Heart left ventricle (tissue), 16 donors: ENCODE measurements around the gene SCAF1. TPM values are rescaled to one million over a fixed set of nuclear protein-coding genes. Genes with fewer than 3 reads are reported as not detected.

ENCODE experiments used
- ATAC-seq, 4 donors: fragments of 200-7000 bp; cut with Tn5 transposase; one replicate each; pipeline ENCODE4 v1.9.1; 2020 to 2022; ENCODE audit warnings: moderate library complexity in 4 of 4, mild to moderate bottlenecking in 3 of 4, moderate number of reproducible peaks in 1 of 4
- DNase-seq, 5 donors: peaks; one replicate each; pipeline ENCODE4 v3.0.0-alpha.2; 2020
- H3K27ac ChIP-seq, 12 donors: fragments of 200-600 bp; sonication (generic) in 4 of 12; one replicate each; pipeline versions ENCODE4 v1.5.0 to v1.8.0; 2016 to 2022; ENCODE audit warnings: mild to moderate bottlenecking in 2 of 12
- H3K27me3 ChIP-seq, 9 donors: fragments of 200-600 bp; sonication (generic) in 2 of 9; one replicate each; pipeline versions ENCODE4 v1.5.1 to v1.8.0; 2016 to 2022; ENCODE audit warnings: mild to moderate bottlenecking in 3 of 9
- H3K36me3 ChIP-seq, 9 donors: fragments of 200-600 bp; sonication (generic) in 2 of 9; one replicate each; pipeline versions ENCODE4 v1.5.0 to v1.8.0; 2018 to 2022; ENCODE audit warnings: mild to moderate bottlenecking in 2 of 9
- H3K4me1 ChIP-seq, 12 donors: fragments of 200-600 bp; sonication (generic) in 4 of 12; one replicate each; pipeline versions ENCODE4 v1.5.0 to v1.8.0; 2016 to 2022; ENCODE audit warnings: mild to moderate bottlenecking in 3 of 12
- H3K4me3 ChIP-seq, 12 donors: fragments of 200-600 bp; sonication (generic) in 4 of 12; one replicate each; pipeline versions ENCODE4 v1.5.0 to v1.8.0; 2017 to 2022; ENCODE audit warnings: mild to moderate bottlenecking in 9 of 12, moderate library complexity in 4 of 12
- H3K9me3 ChIP-seq, 12 donors: fragments of 200-600 bp; sonication (generic) in 4 of 12; one replicate each; pipeline versions ENCODE4 v1.5.0 to v1.8.0; 2016 to 2022; ENCODE audit warnings: mild to moderate bottlenecking in 1 of 12
- POLR2A ChIP-seq, 2 donors: fragments of 450-650 bp; IDR thresholded peaks; one replicate each; pipeline ENCODE4 v1.6.1; 2017; ENCODE audit warnings: antibody characterized with exemption in 2 of 2, mild to moderate bottlenecking in 2 of 2, moderate library complexity in 2 of 2
- WGBS, 4 donors: extraction: QIAGEN DNeasy Blood & Tissue Kit in 2 of 4; methylation state at CpG; one replicate each; pipeline versions ENCODE4 v1.1.5 to v1.1.7; 2013 to 2018; 5-methylcytosine and 5-hydroxymethylcytosine counted together
- intact Hi-C, 10 donors: fragments of 100-400 bp; cut with DNase I; formaldehyde crosslinking; loops; one replicate each; pipeline versions ENCODE4 v1.11.1 to v1.14.2; 2022
- polyA plus RNA-seq, 2 donors: library from polyadenylated mRNA; stranded (reverse); fragments of 200-250 nt; gene quantifications; one replicate each; pipeline ENCODE4 v1.2.3, GENCODE V29; 2013
- total RNA-seq, 9 donors: library from RNA; depleted of rRNA in 2 of 9; stranded (reverse); fragments of >200 nt in 2 of 9; fragmentation: NEBNext Ultra II Directional in 3 of 9; extraction: Animal tissue kit (Norgen Biotek cat#: 25700) in 3 of 9; gene quantifications; one replicate each; pipeline versions ENCODE4 v1.1.0 to v1.2.4, GENCODE V29; 2016 to 2023
- TF ChIP-seq, protein P1 (sequence below), 12 donors: fragments of 200-600 bp; sonication (generic) in 4 of 12; IDR thresholded peaks; one replicate each; pipeline versions ENCODE4 v1.5.0 to v1.8.0; 2018 to 2022; ENCODE audit warnings: antibody characterized with exemption in 12 of 12, mild to moderate bottlenecking in 5 of 12
- donor health status: ischemic (EF 13 %, LVEDD 7.1; RV severe dilation, severe dysfunction).
- donor health status: healthy with polysubstance abuse.
- donor health status: DM: no; HTN: yes; CAD: no.
- donor health status: DM: no; HTN: no; CAD: no.
- donor health status: ischemic (EF 25% LVEDD 6.9; RV normal size, moderate dysfunction).
- donor health status: ischemic (EF 25% LVEDD 5.7; RV mildly dilated, moderate dysfunction).
- donor health status: healthy.
- donor health status: DM: yes; HTN: yes; CAD: no.
- donor health status: ischemic (EF 35%, LVEDD 5.7; RV mildly dilated, moderate dysfunction).
- donor health status: nonischemic (EF 11% LVEDD 7.7; RV severe dilation, severe dysfunction).
- donor health status: DM: yes; HTN: yes; CAD: no.
- donor health status: PGD.
- donor health status: ischemic (EF 29% LVEDD 5.4; RV normal size, mild dysfunction).
- donor health status: nonischemic (EF 23%, LVEDD 6.1; RV moderate dilation, normal function).

The SCAF1 gene
- total and polyA plus RNA-seq, 11 donors = 24.5 to 52.8 (median 44.0) TPM

GRCh38 chr19:49643466-49643865 is 1.5 kb downstream of the SCAF1 start:
- intact Hi-C loops = loop anchor here in 2 of 10 donors (5.0 to 10.0 kb wide), 2 partner anchors 191 to 1019 kb away; partner anchors contain the start of genes ALDH16A1 (in 1 of the 2) and PIH1D1 (in 1 of the 2)
- H3K4me3 ChIP-seq = peak overlapping the region in 6 of 12 donors; percentile 77 to 100 (median 94)
- no peak for ATAC-seq
- TF ChIP-seq, protein P1, sequence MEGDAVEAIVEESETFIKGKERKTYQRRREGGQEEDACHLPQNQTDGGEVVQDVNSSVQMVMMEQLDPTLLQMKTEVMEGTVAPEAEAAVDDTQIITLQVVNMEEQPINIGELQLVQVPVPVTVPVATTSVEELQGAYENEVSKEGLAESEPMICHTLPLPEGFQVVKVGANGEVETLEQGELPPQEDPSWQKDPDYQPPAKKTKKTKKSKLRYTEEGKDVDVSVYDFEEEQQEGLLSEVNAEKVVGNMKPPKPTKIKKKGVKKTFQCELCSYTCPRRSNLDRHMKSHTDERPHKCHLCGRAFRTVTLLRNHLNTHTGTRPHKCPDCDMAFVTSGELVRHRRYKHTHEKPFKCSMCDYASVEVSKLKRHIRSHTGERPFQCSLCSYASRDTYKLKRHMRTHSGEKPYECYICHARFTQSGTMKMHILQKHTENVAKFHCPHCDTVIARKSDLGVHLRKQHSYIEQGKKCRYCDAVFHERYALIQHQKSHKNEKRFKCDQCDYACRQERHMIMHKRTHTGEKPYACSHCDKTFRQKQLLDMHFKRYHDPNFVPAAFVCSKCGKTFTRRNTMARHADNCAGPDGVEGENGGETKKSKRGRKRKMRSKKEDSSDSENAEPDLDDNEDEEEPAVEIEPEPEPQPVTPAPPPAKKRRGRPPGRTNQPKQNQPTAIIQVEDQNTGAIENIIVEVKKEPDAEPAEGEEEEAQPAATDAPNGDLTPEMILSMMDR (IDR thresholded peaks at IDR 0.05) = no peak
- TF ChIP-seq POLR2A (IDR thresholded peaks at IDR 0.05) = no peak
- H3K4me1 ChIP-seq = peaks cover 3 to 51% (median 34%) of the 10 kb centered on the region in 12 donors
- WGBS, 4 donors = 72 to 75% (median 74%) methylated on average over 2 of the region's 2 CpGs
- no peaks in the 10 kb centered on the region for H3K27me3 ChIP-seq
- no peaks in the 10 kb centered on the region for H3K9me3 ChIP-seq
- no peak overlapping the region for H3K27ac ChIP-seq
- DNase-seq = no peak
- H3K36me3 ChIP-seq = peaks cover 0 to 42% (median 27%) of the 10 kb centered on the region in 9 donors

DNA sequence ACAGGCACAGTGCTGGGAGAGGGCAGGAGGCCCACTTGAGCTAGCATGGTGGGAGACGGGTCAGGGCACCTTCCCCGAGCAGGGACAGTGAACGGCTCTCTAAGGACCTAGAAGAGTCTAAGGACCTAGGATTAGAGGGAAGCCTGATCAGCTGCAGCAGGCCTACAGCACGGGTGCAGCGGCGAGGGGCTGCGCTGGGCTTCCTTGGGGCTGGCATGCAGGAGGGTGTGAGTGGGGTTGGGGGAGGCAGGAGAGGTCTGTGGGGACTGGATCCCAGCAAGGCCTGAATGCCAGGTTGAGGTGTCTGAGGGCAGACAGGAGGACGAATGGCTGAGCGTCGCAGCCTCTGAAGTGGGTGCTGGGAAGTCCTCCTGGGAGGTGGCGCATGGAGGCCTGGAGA is 3.6 kb downstream of the SCAF1 start:
- Histone ChIP-seq H3K27ac (no peak overlapping the region), H3K9me3 (no peaks in the 10 kb centered on the region), H3K36me3 (peaks cover 0 to 58% (median 44%) of the 10 kb centered on the region in 9 donors), H3K4me1 (peaks cover 3 to 39% (median 27%) of the 10 kb centered on the region in 12 donors), H3K4me3 (no peak overlapping the region), H3K27me3 (no peaks in the 10 kb centered on the region)
- ATAC-seq (no peak), DNase-seq (no peak)
- WGBS, 4 donors = 88 to 94% (median 92%) methylated on average over 10 to 11 of the region's 11 CpGs
- intact Hi-C loops = loop anchor here in 1 of 10 donors (10.0 kb wide), 1 partner anchor 1021 kb away; no protein-coding TSS in a partner anchor
- TF ChIP-seq, protein P1 (IDR thresholded peaks at IDR 0.05) = no peak

DNA sequence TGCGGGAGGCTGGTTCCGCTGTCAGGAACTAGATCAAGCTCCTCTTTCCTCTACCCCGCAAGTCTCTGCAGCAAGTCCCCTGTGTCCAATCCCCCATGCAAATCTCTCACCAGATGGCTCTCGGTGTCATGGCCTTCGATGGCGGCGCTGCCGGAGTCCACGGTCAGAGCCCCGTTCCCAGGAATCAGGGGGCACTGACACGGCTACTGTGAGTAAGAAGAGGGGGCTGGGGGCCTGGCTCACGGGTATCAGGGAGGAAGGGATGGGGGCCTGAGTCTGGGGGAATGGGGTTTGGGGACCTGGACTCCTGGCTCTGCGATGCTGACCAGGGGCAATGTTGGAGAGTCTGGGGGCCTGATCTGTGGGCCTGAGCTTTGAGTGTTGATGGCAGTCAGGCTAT is 4.0 kb downstream of the SCAF1 start:
- H3K27ac ChIP-seq = no peak overlapping the region
- WGBS, 4 donors = 81 to 93% (median 92%) methylated on average over 6 to 13 of the region's 13 CpGs
- TF ChIP-seq, protein P1 (IDR thresholded peaks at IDR 0.05) = no peak
- intact Hi-C loops = loop anchor here in 1 of 10 donors (10.0 kb wide), 1 partner anchor 1021 kb away; no protein-coding TSS in a partner anchor
- no peaks in the 10 kb centered on the region for H3K27me3 ChIP-seq
- H3K4me1 ChIP-seq = peaks cover 3 to 37% (median 26%) of the 10 kb centered on the region in 12 donors
- no peak for ATAC-seq
- H3K9me3 ChIP-seq = no peaks in the 10 kb centered on the region
- no peak for DNase-seq
- H3K36me3 ChIP-seq = peaks cover 0 to 61% (median 46%) of the 10 kb centered on the region in 9 donors
- no peak overlapping the region for H3K4me3 ChIP-seq

DNA sequence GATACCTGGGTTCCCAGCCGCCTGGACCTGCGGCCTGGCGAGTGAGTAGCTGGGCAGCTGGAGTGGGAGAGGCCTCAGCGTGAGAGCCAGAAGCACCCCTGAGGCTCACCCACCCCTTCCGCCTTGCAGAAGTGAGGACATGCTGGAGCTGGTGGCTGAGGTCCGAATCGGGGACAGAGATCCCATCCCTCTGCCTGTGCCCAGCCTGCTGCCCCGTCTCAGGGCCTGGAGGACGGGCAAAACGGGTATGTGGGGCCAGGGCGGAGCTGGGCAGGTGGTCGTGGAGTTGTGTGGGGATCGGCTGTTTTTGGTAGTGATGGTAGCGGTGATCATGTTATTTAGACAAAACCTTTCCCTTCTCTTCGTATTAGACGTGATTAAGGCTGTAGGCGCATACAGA is 4.6 kb downstream of the SCAF1 start:
- no peak overlapping the region for H3K27ac ChIP-seq
- H3K36me3 ChIP-seq = peaks cover 0 to 67% (median 52%) of the 10 kb centered on the region in 9 donors
- DNase-seq = no peak
- H3K9me3 ChIP-seq = no peaks in the 10 kb centered on the region
- TF ChIP-seq POLR2A (IDR thresholded peaks at IDR 0.05) = no peak
- TF ChIP-seq, protein P1 (IDR thresholded peaks at IDR 0.05) = no peak
- no peaks in the 10 kb centered on the region for H3K27me3 ChIP-seq
- intact Hi-C loops = loop anchor here in 1 of 10 donors (10.0 kb wide), 1 partner anchor 1022 kb away; no protein-coding TSS in a partner anchor
- H3K4me1 ChIP-seq = peaks cover 3 to 32% (median 23%) of the 10 kb centered on the region in 12 donors
- no peak for ATAC-seq
- no peak overlapping the region for H3K4me3 ChIP-seq
- WGBS, 4 donors = 91 to 94% (median 92%) methylated on average over 14 to 17 of the region's 17 CpGs
